Muscle layer of duodenum (tissue), 2 donors: Measurements from ENCODE around the gene VSIG4.
"Not testable (repeated sequence)": the region's sequence is repeated elsewhere in the genome, so short reads cannot be mapped to it uniquely, and the experiment has no call there.

Source experiments
- H3K27ac ChIP-seq: one replicate; pipeline ENCODE4 v1.7.0; 2013; ENCODE audit warnings: mild to moderate bottlenecking, low read length
- H3K27me3 ChIP-seq: one replicate; pipeline ENCODE4 v1.7.0; 2013; ENCODE audit warnings: low read depth, mild to moderate bottlenecking, control low read depth, low read length
- H3K36me3 ChIP-seq, 2 donors: one replicate each; pipeline ENCODE4 v1.7.0; 2013; ENCODE audit warnings: low read length in 2 of 2, control low read depth in 1 of 2, mild to moderate bottlenecking in 1 of 2; ENCODE audit not compliant: insufficient read depth in 2 of 2, control insufficient read depth in 1 of 2
- H3K4me1 ChIP-seq, 2 donors: one replicate each; pipeline ENCODE4 v1.7.0; 2013; ENCODE audit warnings: low read length in 2 of 2, mild to moderate bottlenecking in 2 of 2, control low read depth in 1 of 2, moderate library complexity in 1 of 2; ENCODE audit not compliant: insufficient read depth in 2 of 2, control insufficient read depth in 1 of 2
- H3K4me3 ChIP-seq, 2 donors: one replicate each; pipeline ENCODE4 v1.7.0; 2013; ENCODE audit warnings: low read length in 2 of 2, low read depth in 1 of 2, mild to moderate bottlenecking in 1 of 2
- H3K9me3 ChIP-seq, 2 donors: one replicate each; pipeline ENCODE4 v1.7.0; 2013; ENCODE audit warnings: low read length in 2 of 2, control low read depth in 1 of 2, mild to moderate bottlenecking in 1 of 2; ENCODE audit not compliant: control insufficient read depth in 1 of 2
- donor health status: healthy.

Gene VSIG4, protein sequence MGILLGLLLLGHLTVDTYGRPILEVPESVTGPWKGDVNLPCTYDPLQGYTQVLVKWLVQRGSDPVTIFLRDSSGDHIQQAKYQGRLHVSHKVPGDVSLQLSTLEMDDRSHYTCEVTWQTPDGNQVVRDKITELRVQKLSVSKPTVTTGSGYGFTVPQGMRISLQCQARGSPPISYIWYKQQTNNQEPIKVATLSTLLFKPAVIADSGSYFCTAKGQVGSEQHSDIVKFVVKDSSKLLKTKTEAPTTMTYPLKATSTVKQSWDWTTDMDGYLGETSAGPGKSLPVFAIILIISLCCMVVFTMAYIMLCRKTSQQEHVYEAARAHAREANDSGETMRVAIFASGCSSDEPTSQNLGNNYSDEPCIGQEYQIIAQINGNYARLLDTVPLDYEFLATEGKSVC

DNA sequence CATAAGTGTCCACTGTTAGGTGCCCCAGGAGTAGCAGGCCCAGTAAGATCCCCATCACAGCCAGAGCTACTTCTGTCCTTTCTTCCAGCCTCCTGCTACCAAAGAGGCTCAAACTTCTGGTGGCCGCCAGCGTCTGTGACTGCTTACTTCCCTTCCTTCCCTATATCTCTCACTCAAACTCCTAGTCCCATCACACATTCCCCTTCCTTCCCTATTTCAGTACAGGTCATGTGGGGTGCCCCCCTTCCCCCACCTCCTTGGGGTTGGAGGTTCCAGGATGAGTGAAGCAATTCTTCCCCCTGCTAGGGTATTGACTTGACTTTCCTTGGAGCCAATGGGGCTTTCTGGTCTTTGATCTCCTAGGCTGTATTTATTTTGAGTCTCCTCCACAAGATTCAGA, at the start of gene VSIG4:
TSS of gene VSIG4 (minus strand) at position 137 of the 400 bp plus-strand sequence. CDS start at position 55, 82 bp downstream.
- H3K4me1 ChIP-seq, result no peaks in the 10 kb centered on the region
- H3K27ac ChIP-seq, result no peak within 1 kb of the TSS
- no peaks in the 10 kb centered on the region for H3K27me3 ChIP-seq
- H3K36me3 ChIP-seq, result no peaks in the 10 kb centered on the region
- H3K4me3 ChIP-seq, result peak within 1 kb of the TSS in 1 of 2 donors; percentile 52
- no peaks in the 10 kb centered on the region for H3K9me3 ChIP-seq

DNA sequence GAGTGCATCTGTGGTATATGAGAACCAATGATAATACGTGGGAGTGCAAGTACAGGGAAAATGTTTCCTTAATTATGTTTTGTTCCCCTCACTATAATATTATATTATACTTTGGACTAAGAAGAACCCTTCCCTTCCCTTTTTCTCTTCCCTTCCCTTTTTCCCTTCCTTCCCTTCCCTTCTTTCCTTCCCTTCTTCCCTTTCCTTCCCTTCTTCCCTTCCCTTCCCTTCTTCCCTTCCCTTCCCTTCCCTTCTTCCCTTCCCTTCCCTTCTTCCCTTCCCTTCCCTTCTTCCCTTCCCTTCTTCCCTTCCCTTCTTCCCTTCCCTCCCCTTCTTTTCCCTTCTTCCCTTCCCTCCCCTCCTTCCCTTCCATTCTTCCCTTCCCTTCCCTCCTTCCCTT, 36.9 kb upstream of the VSIG4 start:
- Histone ChIP-seq H3K9me3 (no peaks in the 10 kb centered on the region), H3K27ac (no peak overlapping the region), H3K4me3 (no peak overlapping the region), H3K36me3 (no peaks in the 10 kb centered on the region), H3K4me1 (no peaks in the 10 kb centered on the region), H3K27me3 (no peaks in the 10 kb centered on the region)

DNA sequence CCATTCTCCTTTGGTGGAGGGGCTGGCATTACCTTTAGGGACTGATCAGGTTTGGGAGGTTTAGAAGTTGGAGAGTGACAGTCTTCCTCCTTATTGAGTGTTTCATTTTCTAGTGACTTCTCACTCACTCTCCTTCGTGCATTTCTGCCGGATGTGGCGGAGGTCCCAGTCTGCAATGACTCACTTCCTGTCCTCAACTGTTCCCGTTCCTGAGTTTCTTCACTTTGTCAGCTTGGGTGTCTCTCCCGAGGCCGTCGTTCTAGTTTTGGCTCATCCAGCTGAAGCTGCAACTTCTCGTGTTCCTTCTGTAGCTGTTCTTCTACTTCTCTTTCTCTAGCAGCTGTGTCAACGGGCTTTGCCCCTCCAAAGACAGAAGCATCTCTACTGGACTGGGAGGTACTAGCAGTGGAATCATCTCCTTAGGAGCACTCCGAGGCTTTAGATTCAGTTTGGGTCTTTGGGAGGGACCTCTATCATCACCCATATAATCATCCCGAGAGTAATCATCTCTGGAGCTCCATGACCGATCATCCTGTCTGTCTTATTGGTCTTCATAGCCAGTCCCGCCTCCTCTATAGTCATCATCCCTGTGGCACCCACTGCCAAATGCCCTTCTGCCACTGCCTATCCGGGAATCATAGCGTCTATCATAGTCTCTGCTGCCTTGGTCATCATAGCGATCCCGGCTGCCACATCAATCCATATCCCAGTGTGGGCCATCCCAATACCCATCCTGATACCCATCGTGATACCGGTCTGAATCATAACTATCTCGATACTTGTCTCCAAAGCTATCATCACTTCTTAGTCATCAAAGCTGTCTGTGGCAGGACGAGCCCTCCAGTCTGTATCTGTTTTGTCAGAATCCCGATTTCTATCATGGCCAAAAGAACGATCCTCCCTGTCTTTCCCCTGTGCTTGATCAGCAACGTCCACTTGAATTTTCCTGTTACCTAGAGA, 35.3 kb upstream of the VSIG4 start:
- H3K27ac ChIP-seq, result no peak overlapping the region
- H3K4me1 ChIP-seq, result no peaks in the 10 kb centered on the region
- no peaks in the 10 kb centered on the region for H3K9me3 ChIP-seq
- no peaks in the 10 kb centered on the region for H3K36me3 ChIP-seq
- no peaks in the 10 kb centered on the region for H3K27me3 ChIP-seq
- H3K4me3 ChIP-seq, result no peak overlapping the region

DNA sequence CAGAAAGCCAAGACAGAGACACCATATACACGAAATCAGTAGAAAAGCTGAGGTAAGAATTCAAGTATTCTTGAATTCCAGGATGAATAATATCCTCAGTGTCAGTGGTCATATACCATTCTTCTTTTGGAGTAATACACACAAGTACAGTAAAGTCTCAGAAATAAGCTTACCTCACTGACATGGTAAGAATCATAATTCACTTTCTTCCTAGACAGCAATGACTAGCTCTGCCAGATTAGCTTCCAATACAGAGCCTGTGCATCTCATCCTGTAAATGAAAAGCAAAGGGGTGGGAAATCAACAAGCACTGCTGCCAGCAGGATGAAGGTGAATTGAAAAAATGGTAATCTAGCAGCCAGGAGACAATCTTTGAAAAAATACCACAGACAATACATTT, 31.2 kb upstream of the VSIG4 start:
- H3K4me3 ChIP-seq, result no peak overlapping the region
- no peak overlapping the region for H3K27ac ChIP-seq
- H3K36me3 ChIP-seq, result no peaks in the 10 kb centered on the region
- no peaks in the 10 kb centered on the region for H3K9me3 ChIP-seq
- H3K4me1 ChIP-seq, result no peaks in the 10 kb centered on the region
- H3K27me3 ChIP-seq, result no peaks in the 10 kb centered on the region

DNA sequence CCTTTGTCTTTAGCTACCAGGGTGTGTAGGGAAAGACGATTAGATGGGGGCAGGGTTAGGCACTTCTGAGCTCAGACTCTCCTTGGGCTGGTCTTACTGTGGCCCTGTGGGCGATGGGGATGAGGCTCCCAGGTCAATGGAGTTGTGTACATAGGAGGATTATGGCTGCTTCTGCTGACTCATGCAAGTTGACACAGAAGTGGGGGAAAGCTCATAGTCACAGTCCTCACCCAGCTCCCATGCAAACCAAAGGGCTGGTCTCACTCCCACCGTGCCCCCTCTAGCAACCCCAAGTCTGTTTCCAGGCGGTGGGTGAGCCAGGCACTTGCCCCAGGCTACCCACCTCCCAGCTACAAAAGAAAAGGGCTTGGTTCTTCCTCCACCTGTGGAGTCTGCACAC, 24.4 kb upstream of the VSIG4 start:
- Histone ChIP-seq H3K4me3 (no peak overlapping the region), H3K9me3 (no peaks in the 10 kb centered on the region), H3K36me3 (no peaks in the 10 kb centered on the region), H3K27ac (no peak overlapping the region), H3K27me3 (no peaks in the 10 kb centered on the region), H3K4me1 (no peaks in the 10 kb centered on the region)

DNA sequence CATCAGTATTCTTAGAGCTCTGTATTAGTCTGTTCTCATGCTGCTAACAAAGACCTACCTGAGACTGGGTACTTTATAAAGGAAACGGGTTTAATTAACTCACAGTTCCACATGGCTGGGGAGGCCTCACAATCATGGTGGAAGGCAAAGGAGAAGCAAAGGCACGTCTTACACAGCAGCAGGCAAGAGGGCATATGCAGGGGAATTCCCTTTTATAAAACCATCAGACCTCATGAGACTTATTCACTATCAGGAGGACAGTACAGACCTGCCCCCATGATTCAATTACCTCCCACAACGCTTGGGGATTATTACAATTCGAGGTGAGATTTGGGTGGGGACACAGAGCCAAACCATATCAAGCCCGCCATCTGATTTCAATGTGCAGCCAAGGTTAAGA, 17.1 kb upstream of the VSIG4 start:
- H3K27ac ChIP-seq, H3K27me3 ChIP-seq, H3K36me3 ChIP-seq, H3K9me3 ChIP-seq, H3K4me1 ChIP-seq, H3K4me3 ChIP-seq: not testable (repeated sequence)

DNA sequence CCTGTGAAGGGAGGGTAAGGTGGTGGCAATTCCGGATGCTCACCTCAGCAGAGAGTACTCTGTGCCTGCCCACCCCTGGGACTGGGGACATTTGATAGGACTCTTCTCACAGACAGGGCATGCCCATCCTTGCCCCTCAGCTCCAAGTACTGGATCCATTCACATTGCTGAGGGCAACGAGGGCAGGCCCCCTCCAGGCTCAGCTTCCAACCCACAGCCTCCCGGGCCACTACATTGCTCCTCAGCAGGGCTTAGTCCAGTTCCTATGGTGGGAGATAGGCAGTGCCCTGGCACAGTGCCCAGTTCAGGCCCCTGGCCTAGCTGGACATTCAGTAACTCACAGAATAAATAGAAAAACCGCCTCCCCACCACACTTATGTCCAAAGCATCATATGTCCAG, 15.1 kb upstream of the VSIG4 start:
- Histone ChIP-seq H3K9me3 (no peaks in the 10 kb centered on the region), H3K27ac (no peak overlapping the region), H3K36me3 (no peaks in the 10 kb centered on the region), H3K4me3 (no peak overlapping the region), H3K27me3 (no peaks in the 10 kb centered on the region), H3K4me1 (no peaks in the 10 kb centered on the region)

DNA sequence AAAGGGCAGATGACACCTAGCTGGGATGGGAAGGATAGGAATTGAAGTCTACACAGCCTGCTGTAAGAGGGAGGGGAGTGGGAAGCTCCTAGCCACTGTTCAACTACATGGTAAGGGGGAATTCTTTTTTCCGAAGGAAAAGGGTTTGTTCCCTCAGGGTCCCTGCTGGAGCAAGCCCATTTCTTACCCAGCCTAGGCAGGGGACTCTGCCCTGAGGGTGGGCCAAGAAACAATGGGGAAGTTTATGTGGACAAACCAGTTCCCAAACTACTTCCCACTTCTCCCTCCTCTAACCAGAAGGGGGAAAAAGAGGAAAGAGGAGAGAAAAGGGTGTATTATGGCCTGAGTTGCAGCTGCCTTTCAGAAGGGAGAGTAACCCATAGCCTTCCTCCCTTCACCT, 13.5 kb upstream of the VSIG4 start:
- no peak overlapping the region for H3K4me3 ChIP-seq
- no peaks in the 10 kb centered on the region for H3K4me1 ChIP-seq
- H3K27me3 ChIP-seq, result no peaks in the 10 kb centered on the region
- no peaks in the 10 kb centered on the region for H3K36me3 ChIP-seq
- no peak overlapping the region for H3K27ac ChIP-seq
- H3K9me3 ChIP-seq, result no peaks in the 10 kb centered on the region

DNA sequence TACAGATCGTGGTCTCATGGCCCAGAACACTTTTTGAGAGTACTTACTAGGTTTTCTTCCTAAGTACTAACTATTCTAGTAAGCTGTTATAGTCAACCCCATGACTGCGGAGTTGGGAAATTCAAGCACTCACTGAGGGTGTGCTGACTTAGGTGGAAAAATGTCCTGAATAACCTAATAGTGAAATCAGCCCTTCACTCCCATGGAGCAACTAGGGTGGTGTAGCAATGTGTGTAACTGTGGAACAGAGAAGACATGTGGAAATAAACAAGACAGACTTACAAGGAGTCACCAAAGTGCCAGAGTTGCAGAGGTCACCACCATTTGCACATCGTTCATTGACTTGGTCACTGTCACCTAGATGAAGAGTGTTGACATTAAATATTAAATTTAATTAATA, 12.1 kb upstream of the VSIG4 start:
- H3K27ac ChIP-seq, result no peak overlapping the region
- no peaks in the 10 kb centered on the region for H3K27me3 ChIP-seq
- H3K36me3 ChIP-seq, result no peaks in the 10 kb centered on the region
- H3K4me3 ChIP-seq, result no peak overlapping the region
- H3K4me1 ChIP-seq, result no peaks in the 10 kb centered on the region
- no peaks in the 10 kb centered on the region for H3K9me3 ChIP-seq

DNA sequence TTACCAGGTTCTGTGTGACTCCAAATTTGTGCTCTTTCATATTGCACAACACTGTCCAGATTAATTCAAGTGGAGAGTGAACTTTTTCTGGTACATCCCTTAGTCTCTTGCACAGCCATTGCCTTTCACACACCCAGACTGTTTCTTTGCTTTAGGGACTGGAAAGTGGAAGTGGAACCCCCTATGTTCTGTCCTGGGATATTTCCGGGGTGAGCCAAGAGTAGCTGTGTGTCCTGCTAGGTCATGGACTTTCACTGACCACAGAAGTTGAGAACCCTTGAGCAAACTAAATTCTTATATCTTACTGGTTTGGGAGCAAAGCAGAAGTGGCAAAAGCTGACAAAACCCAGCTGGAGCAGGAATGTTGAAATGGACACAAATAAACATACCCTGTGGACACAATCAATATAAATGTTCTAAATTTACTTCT, 10.3 kb upstream of the VSIG4 start:
- Histone ChIP-seq H3K27me3 (no peaks in the 10 kb centered on the region), H3K9me3 (no peaks in the 10 kb centered on the region), H3K4me3 (no peak overlapping the region), H3K4me1 (no peaks in the 10 kb centered on the region), H3K27ac (no peak overlapping the region), H3K36me3 (no peaks in the 10 kb centered on the region)

DNA sequence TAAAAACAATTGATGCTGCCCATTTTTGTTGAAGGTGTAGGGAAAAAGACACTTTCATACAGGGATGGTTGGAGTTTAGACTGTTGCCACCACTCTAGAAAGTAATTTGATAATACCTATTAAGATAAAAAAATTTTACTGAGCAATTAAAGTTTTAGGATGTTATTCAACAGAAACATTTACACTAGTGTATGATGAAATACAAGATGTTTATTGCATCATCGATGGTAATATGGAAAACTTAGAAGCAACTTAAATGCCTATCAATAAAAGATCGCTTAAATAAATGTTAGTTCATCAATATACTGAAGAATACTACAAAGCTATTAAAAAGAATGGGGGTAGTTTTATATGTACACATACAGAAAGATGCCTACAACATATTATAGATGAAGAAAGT, 9.2 kb upstream of the VSIG4 start:
- no peaks in the 10 kb centered on the region for H3K36me3 ChIP-seq
- H3K9me3 ChIP-seq, result no peaks in the 10 kb centered on the region
- no peak overlapping the region for H3K4me3 ChIP-seq
- H3K4me1 ChIP-seq, result no peaks in the 10 kb centered on the region
- H3K27me3 ChIP-seq, result no peaks in the 10 kb centered on the region
- no peak overlapping the region for H3K27ac ChIP-seq
